Measurements from ENCODE around the gene FASN. TPM values are rescaled to one million over a fixed set of nuclear protein-coding genes. Genes with fewer than 3 reads are reported as not detected.

FASN gene
- polyA plus RNA-seq, 2 of the 4 experiments (the other 2 are of a cell fraction): 12.9 to 169 TPM

- TF ChIP-seq REST (IDR thresholded peaks at IDR 0.05): no peak
- no peak for TF ChIP-seq TFCP2L1 (CRISPR knock-in tag; IDR thresholded peaks at IDR 0.05)
- no peak for TF ChIP-seq BCL3 (IDR thresholded peaks at IDR 0.05)
- no peak for TF ChIP-seq NR3C1 (IDR thresholded peaks at IDR 0.05)
These were observed 18.2 kb upstream of the FASN start (continued) for GRCh38 chr17:82116246-82116645.

- no peak for TF ChIP-seq JUN (IDR thresholded peaks at IDR 0.05)
- TF ChIP-seq FOSB (CRISPR knock-in tag; IDR thresholded peaks at IDR 0.05): no peak
- no peak for TF ChIP-seq SMC3 (IDR thresholded peaks at IDR 0.05)
- no peak for TF ChIP-seq RFX5 (IDR thresholded peaks at IDR 0.05)
- TF ChIP-seq SREBF2 (IDR thresholded peaks at IDR 0.05): no peak
- no peak for TF ChIP-seq EHF (CRISPR knock-in tag; IDR thresholded peaks at IDR 0.05)
- TF ChIP-seq ATOH8 (CRISPR knock-in tag; IDR thresholded peaks at IDR 0.05; ENCODE audit: low read depth): no peak
- TF ChIP-seq CHD4 (IDR thresholded peaks at IDR 0.05; ENCODE audit: borderline replicate concordance): no peak
- no peak for TF ChIP-seq E2F6 (IDR thresholded peaks at IDR 0.05; ENCODE audit: borderline replicate concordance, low read depth)
- TF ChIP-seq HMGXB4 (CRISPR knock-in tag; IDR thresholded peaks at IDR 0.05; ENCODE audit: borderline replicate concordance): no peak
- no peak for TF ChIP-seq MAZ (IDR thresholded peaks at IDR 0.05; ENCODE audit: borderline replicate concordance, low read depth, low read length)
- no peak for TF ChIP-seq MAFK (IDR thresholded peaks at IDR 0.05; ENCODE audit: partially characterized antibody)
- no peak for TF ChIP-seq KDM5A (IDR thresholded peaks at IDR 0.05)
- TF ChIP-seq HOXB5 (CRISPR knock-in tag; IDR thresholded peaks at IDR 0.05): no peak
- no peak for TF ChIP-seq CHD2 (IDR thresholded peaks at IDR 0.05; ENCODE audit: low read length, partially characterized antibody)
- no peak for TF ChIP-seq BCL3 (IDR thresholded peaks at IDR 0.05)
- TF ChIP-seq USF2 (IDR thresholded peaks at IDR 0.05): no peak
- TF ChIP-seq FOSL2 (IDR thresholded peaks at IDR 0.05): no peak
- no peak for TF ChIP-seq FOSL2 (CRISPR knock-in tag; IDR thresholded peaks at IDR 0.05)
- TF ChIP-seq CBX8 (IDR thresholded peaks at IDR 0.05): no peak
- no peak for TF ChIP-seq EHMT2 (IDR thresholded peaks at IDR 0.05; ENCODE audit: low read depth)
- CTCF ChIA-PET: interaction anchor here (0.6 to 5.4 kb wide), 7 partner anchors 8 to 395 kb away, joined by 3 to 18 read pairs (median 5); partner anchors contain the start of gene DCXR
- peaks cover 7% of the 10 kb centered on the region; the same call in 1 of the 3 replicates for H3K4me1 ChIP-seq
- no peak for FAIRE-seq
- no peak for DNase-seq (ENCODE audit: low read depth in 1 of 2, low spot score in 1 of 2)
- ATAC-seq: no peak
- 82% methylated on average over 9 of the region's 9 CpGs for WGBS (ENCODE audit: missing lambda C conversion rate)
- POLR2A ChIA-PET: interaction anchor here (0.7 kb wide), 1 partner anchor 72 kb away, joined by 4 read pairs; no protein-coding TSS in a partner anchor
- H3K4me3 ChIP-seq: no peak overlapping the region
- H3K4me2 ChIP-seq: no peak overlapping the region
- H3K27ac ChIP-seq: no peak overlapping the region
- no peaks in the 10 kb centered on the region for H3K9me3 ChIP-seq
These were observed 16.8 kb upstream of the FASN start for GRCh38 chr17:82114872-82115271.

All from A549 (cell line).